Peyer's patch (tissue), 4 donors: ENCODE measurements around the gene VAMP5.

Source experiments
- CTCF ChIP-seq, 6 experiments: fragments of 450-650 bp in 4 of 6; fragments of 200-600 bp in 2 of 6; sonication (generic) in 1 of 6; IDR thresholded peaks; one replicate each; pipeline ENCODE4 v1.5.1; 2017 to 2019; ENCODE audit warnings: antibody characterized with exemption in 6 of 6, mild to moderate bottlenecking in 3 of 6, moderate library complexity in 1 of 6
- POLR2A ChIP-seq, 2 donors: fragments of 450-650 bp; IDR thresholded peaks; one replicate each; pipeline ENCODE4 v1.5.1; 2017; ENCODE audit warnings: antibody characterized with exemption in 2 of 2, mild to moderate bottlenecking in 2 of 2, moderate library complexity in 2 of 2

GRCh38 chr2:85585781-85586105 is 1.5 kb downstream of the VAMP5 start:
- TF ChIP-seq CTCF (IDR thresholded peaks at IDR 0.05) = no peak
- no peak for TF ChIP-seq POLR2A (IDR thresholded peaks at IDR 0.05)
